H1 (cell line): ENCODE results near the gene IKBIP. TPM values are rescaled to one million over a fixed set of nuclear protein-coding genes. Genes with fewer than 3 reads are reported as not detected.

Experiments used
- ASH2L ChIP-seq: fragments of 200-600, 300-600 bp; sonication (generic); IDR thresholded peaks from one replicate; pipeline ENCODE4 v1.7.1; 2017; ENCODE audit warnings: low read length
- BACH1 ChIP-seq: IDR thresholded peaks from 2 replicates; pipeline ENCODE4 v1.6.1; 2012; ENCODE audit warnings: low read length, improper control_type of control experiment
- BCL11A ChIP-seq, 2 experiments: IDR thresholded peaks; one replicate each; pipeline ENCODE4 v1.6.1; 2011; ENCODE audit warnings: low read depth in 2 of 2, low read length in 2 of 2, mild to moderate bottlenecking in 2 of 2
- CHD1 ChIP-seq: IDR thresholded peaks from 2 replicates; pipeline ENCODE4 v1.6.1; 2012; ENCODE audit warnings: low read depth, low read length, improper control_type of control experiment
- CHD2 ChIP-seq: IDR thresholded peaks from 2 replicates; pipeline ENCODE4 v1.6.1; 2012; ENCODE audit warnings: low read length, improper control_type of control experiment
- EP300 ChIP-seq, 2 experiments: IDR thresholded peaks; 1 replicate in 1 of 2; 2 replicates in 1 of 2; pipeline ENCODE4 v1.6.1; 2011 to 2012; ENCODE audit warnings: low read depth in 2 of 2, low read length in 2 of 2, mild to moderate bottlenecking in 2 of 2, borderline replicate concordance in 1 of 2, inconsistent platforms in 1 of 2, moderate library complexity in 1 of 2
- GTF2F1 ChIP-seq: IDR thresholded peaks from 2 replicates; pipeline ENCODE4 v1.6.1; 2012; ENCODE audit warnings: low read depth, low read length, improper control_type of control experiment, borderline replicate concordance
- HDAC2 ChIP-seq, 2 experiments: fragments of 300-600 bp in 1 of 2; sonication (generic) in 1 of 2; IDR thresholded peaks; 2 replicates each; pipeline ENCODE4 v1.6.1; 2011 to 2012; ENCODE audit warnings: low read depth in 2 of 2, low read length in 2 of 2, mild to moderate bottlenecking in 2 of 2, moderate library complexity in 2 of 2, borderline replicate concordance in 1 of 2, inconsistent platforms in 1 of 2
- JUND ChIP-seq: IDR thresholded peaks from 2 replicates; pipeline ENCODE4 v1.6.1; 2011; ENCODE audit warnings: mild to moderate bottlenecking, improper control_type of control experiment, low read length
- KDM1A ChIP-seq: fragments of 200-600, 300-600 bp; sonication (generic); IDR thresholded peaks from 2 replicates; pipeline ENCODE4 v1.7.1; 2016; ENCODE audit warnings: mild to moderate bottlenecking, low read length, borderline replicate concordance
- KDM4A ChIP-seq: IDR thresholded peaks from one replicate; pipeline ENCODE4 v1.7.1; 2012; ENCODE audit warnings: low read depth, mild to moderate bottlenecking, moderate library complexity, low read length, inconsistent platforms; ENCODE audit not compliant: severe bottlenecking
- NANOG ChIP-seq: IDR thresholded peaks from 2 replicates; pipeline ENCODE4 v1.6.1; 2011; ENCODE audit warnings: low read length, low read depth, mild to moderate bottlenecking, inconsistent platforms; ENCODE audit not compliant: insufficient read depth, poor library complexity, severe bottlenecking
- NRF1 ChIP-seq: IDR thresholded peaks from 2 replicates; pipeline ENCODE4 v1.6.1; 2011; ENCODE audit warnings: mild to moderate bottlenecking, low read depth, low read length, improper control_type of control experiment
- POLR2A ChIP-seq, 2 experiments: IDR thresholded peaks; 1 replicate in 1 of 2; 2 replicates in 1 of 2; pipeline ENCODE4 v1.6.1; 2011; ENCODE audit warnings: low read depth in 2 of 2, low read length in 2 of 2, mild to moderate bottlenecking in 2 of 2; ENCODE audit errors: control extremely low read depth in 1 of 2
- POU5F1 ChIP-seq: IDR thresholded peaks from 2 replicates; pipeline ENCODE4 v1.6.1; 2011; ENCODE audit warnings: low read depth, mild to moderate bottlenecking, low read length, moderate library complexity
- RAD21 ChIP-seq, 2 experiments: IDR thresholded peaks in 1 of 2; conservative IDR thresholded peaks in 1 of 2; 2 replicates each; pipeline ENCODE4 v1.6.1; 2011; ENCODE audit warnings: low read depth in 2 of 2, low read length in 2 of 2, improper control_type of control experiment in 1 of 2, inconsistent platforms in 1 of 2, mild to moderate bottlenecking in 1 of 2, moderate library complexity in 1 of 2
- RNF2 ChIP-seq: fragments of 200-900, 300-1000 bp; sonication (generic); IDR thresholded peaks from 2 replicates; pipeline ENCODE4 v1.7.1; 2016; ENCODE audit warnings: borderline replicate concordance, low read depth, mild to moderate bottlenecking, antibody characterized with exemption, low read length; ENCODE audit not compliant: poor library complexity, severe bottlenecking; ENCODE audit errors: missing control alignments
- SIN3A ChIP-seq, 2 experiments: IDR thresholded peaks in 1 of 2; conservative IDR thresholded peaks in 1 of 2; 2 replicates each; pipeline ENCODE4 v1.6.1; 2011 to 2012; ENCODE audit warnings: low read length in 2 of 2, improper control_type of control experiment in 1 of 2, low read depth in 1 of 2, mild to moderate bottlenecking in 1 of 2
- SIRT6 ChIP-seq: IDR thresholded peaks from one replicate; pipeline ENCODE4 v1.7.1; 2012; ENCODE audit warnings: low read length, inconsistent platforms
- SP2 ChIP-seq: IDR thresholded peaks from 2 replicates; pipeline ENCODE4 v1.6.1; 2012; ENCODE audit warnings: mild to moderate bottlenecking, low read length, inconsistent platforms
- SP4 ChIP-seq: IDR thresholded peaks from 2 replicates; pipeline ENCODE4 v1.6.1; 2012; ENCODE audit warnings: low read length, inconsistent platforms
- TAF7 ChIP-seq: optimal IDR thresholded peaks from 2 replicates; pipeline ENCODE3; 2011; ENCODE audit warnings: low read depth, mild to moderate bottlenecking, inconsistent platforms, low read length, moderate library complexity, borderline replicate concordance
- TEAD4 ChIP-seq: IDR thresholded peaks from 2 replicates; pipeline ENCODE4 v1.6.1; 2012; ENCODE audit warnings: low read depth, low read length, inconsistent platforms, mixed read lengths
- YY1 ChIP-seq: IDR thresholded peaks from 2 replicates; pipeline ENCODE4 v1.6.1; 2011; ENCODE audit warnings: low read depth, mild to moderate bottlenecking, low read length
- polyA plus RNA-seq, 7 experiments: library from polyadenylated mRNA; depleted of rRNA in 3 of 7; stranded (reverse) in 5 of 7; unstranded in 2 of 7; fragments of >200 nt in 5 of 7; fragments of 200-250 nt in 2 of 7; gene quantifications; 1 replicate in 5 of 7; 2 replicates in 1 of 7; 4 replicates in 1 of 7; pipeline versions ENCODE4 v1.2.1 to v1.2.3, GENCODE V29; 2011 to 2013; ENCODE audit warnings: missing spikeins in 2 of 7, mixed read lengths in 2 of 7
- total RNA-seq: library from RNA; stranded (reverse); fragmentation: NEBNext Ultra II Directional; extraction: Animal tissue kit (Norgen Biotek cat#: 25700); gene quantifications from 2 replicates; pipeline ENCODE4 v1.2.1, GENCODE V29; 2021

The IKBIP gene
- total and polyA plus RNA-seq, 2 of the 8 experiments (the other 6 are each of a cell fraction or from before 2014, with no cell fraction given), result 2.7 to 12.4 TPM

- TF ChIP-seq KDM1A (no peak), TEAD4 (no peak; the same call in 1 of the 2 replicates), ASH2L (peak; percentile 91), RNF2 (no peak), SP2 (peak; percentile 53; the same call in 1 of the 2 replicates), RAD21 (IDR thresholded peaks at IDR 0.05 in 1 of 2, conservative IDR thresholded peaks at IDR 0.05 in 1 of 2; ENCODE audit: low read depth in 2 of 2, low read length in 2 of 2) (0 out of 4 replicates have a peak, but pooled peaks of 1 of the 2 experiments have one; percentile 8), NRF1 (peak; percentile 68), CHD1 (no peak), POU5F1 (no peak), BACH1 (no peak), HDAC2 (IDR thresholded peaks at IDR 0.05; ENCODE audit: borderline replicate concordance in 1 of 2, low read depth in 2 of 2, low read length in 2 of 2) (peak in 1 of 2 experiments; percentile 47; a peak in 1 of 4 replicates), SIRT6 (no peak), SP4 (peak; percentile 42; the same call in 1 of the 2 replicates), JUND (no peak), BCL11A (IDR thresholded peaks at IDR 0.05; ENCODE audit: low read depth in 2 of 2, low read length in 2 of 2) (no peak), SIN3A (conservative IDR thresholded peaks at IDR 0.05 in 1 of 2, IDR thresholded peaks at IDR 0.05 in 1 of 2; ENCODE audit: low read depth in 1 of 2, low read length in 2 of 2) (peak; percentile 68 to 76; a peak in 1 of 4 replicates), EP300 (IDR thresholded peaks at IDR 0.05; ENCODE audit: borderline replicate concordance in 1 of 2, low read depth in 2 of 2, low read length in 2 of 2) (peak in 1 of 2 experiments; percentile 11; a peak in 1 of 3 replicates), POLR2A (IDR thresholded peaks at IDR 0.05; ENCODE audit: control extremely low read depth in 1 of 2, low read depth in 2 of 2, low read length in 2 of 2) (peak; percentile 99), CHD2 (peak; percentile 55), NANOG (no peak), KDM4A (peak; percentile 77), GTF2F1 (peak; percentile 84; the same call in 1 of the 2 replicates), YY1 (peak; percentile 89), TAF7 (peak; percentile 97)
Observed at GRCh38 chr12:98593351-98594049, 51.1 kb downstream of the IKBIP start, which contains the start of gene SLC25A3 (continued).
